GM13977 (cell line): ENCODE results near the gene FAM13A.

ENCODE experiments used
- DNase-seq: peaks from one replicate; pipeline ENCODE4 v3.0.0; 2012; ENCODE audit warnings: low spot score
- in situ Hi-C: fragments of 300-500 bp; cut with MboI; formaldehyde crosslinking; loops from one replicate; pipeline ENCODE4 v1.12.0; 2022; ENCODE audit warnings: low sequenced_read_pairs, low pct_unique_long_range_greater_than_20kb, mixed read lengths, inconsistent platforms; ENCODE audit not compliant: unreplicated experiment
- TF ChIP-seq, protein P1 (sequence below): IDR thresholded peaks from 2 replicates; pipeline ENCODE4 v1.5.1; 2012; ENCODE audit warnings: mild to moderate bottlenecking, control low read depth; ENCODE audit not compliant: insufficient read depth; ENCODE audit errors: extremely low read depth, missing control alignments

The FAM13A gene

DNA sequence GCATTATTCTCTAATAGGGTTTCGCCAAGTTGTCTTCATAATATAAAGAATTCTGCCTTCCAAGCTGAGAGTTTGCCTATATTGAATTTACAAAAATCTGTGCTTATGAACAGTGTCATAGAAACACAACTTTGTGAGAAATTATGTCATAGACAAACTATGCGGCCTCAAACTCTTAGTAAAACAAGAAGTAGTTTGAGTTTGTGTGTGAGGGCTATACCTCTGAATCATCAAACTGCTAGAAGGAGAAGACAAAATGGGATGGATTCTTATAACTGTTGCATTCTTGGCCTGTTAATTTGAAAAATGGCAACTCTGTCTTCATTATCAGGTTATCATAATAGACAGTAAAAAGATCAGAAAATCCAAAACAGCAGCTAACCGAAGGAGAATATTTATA, 313.3 kb downstream of the FAM13A start:
- DNase-seq = no peak
- TF ChIP-seq, protein P1, sequence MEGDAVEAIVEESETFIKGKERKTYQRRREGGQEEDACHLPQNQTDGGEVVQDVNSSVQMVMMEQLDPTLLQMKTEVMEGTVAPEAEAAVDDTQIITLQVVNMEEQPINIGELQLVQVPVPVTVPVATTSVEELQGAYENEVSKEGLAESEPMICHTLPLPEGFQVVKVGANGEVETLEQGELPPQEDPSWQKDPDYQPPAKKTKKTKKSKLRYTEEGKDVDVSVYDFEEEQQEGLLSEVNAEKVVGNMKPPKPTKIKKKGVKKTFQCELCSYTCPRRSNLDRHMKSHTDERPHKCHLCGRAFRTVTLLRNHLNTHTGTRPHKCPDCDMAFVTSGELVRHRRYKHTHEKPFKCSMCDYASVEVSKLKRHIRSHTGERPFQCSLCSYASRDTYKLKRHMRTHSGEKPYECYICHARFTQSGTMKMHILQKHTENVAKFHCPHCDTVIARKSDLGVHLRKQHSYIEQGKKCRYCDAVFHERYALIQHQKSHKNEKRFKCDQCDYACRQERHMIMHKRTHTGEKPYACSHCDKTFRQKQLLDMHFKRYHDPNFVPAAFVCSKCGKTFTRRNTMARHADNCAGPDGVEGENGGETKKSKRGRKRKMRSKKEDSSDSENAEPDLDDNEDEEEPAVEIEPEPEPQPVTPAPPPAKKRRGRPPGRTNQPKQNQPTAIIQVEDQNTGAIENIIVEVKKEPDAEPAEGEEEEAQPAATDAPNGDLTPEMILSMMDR = no peak
- in situ Hi-C loops = no loop called here

- DNase-seq = no peak
These were observed 314.4 kb downstream of the FAM13A start for GRCh38 chr4:88742561-88742960.

GRCh38 chr4:88738180-88738579, 318.8 kb downstream of the FAM13A start:
- in situ Hi-C loops = no loop called here
- no peak for DNase-seq
- TF ChIP-seq, protein P1 = no peak

More at GRCh38 chr4:88742561-88742960, 314.4 kb downstream of the FAM13A start:
- TF ChIP-seq, protein P1 = no peak
- in situ Hi-C loops = no loop called here

GRCh38 chr4:88737307-88737941, 319.6 kb downstream of the FAM13A start:
- TF ChIP-seq, protein P1 = no peak
- DNase-seq = peak; percentile 50
- in situ Hi-C loops = no loop called here

DNA sequence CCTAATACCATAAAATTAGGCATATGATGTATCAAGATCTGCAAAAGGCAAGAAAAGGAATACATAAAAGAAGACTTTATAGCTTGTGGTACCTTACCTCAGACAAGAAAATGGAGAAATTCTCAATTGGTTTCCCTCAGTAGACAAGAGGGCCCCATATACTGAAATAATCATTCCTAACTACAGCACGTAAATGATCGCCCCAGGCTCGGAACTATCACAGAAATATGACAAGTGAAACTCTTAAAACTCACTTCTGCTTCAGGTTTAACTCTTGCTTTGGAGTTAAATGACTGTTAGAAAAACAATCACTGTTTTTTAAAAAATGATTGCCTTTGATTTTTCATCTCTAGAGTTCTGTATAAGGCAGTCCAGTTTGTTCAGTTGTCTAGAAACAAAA, 320.7 kb downstream of the FAM13A start:
- no peak for DNase-seq
- TF ChIP-seq, protein P1 = no peak
- in situ Hi-C loops = no loop called here

DNA sequence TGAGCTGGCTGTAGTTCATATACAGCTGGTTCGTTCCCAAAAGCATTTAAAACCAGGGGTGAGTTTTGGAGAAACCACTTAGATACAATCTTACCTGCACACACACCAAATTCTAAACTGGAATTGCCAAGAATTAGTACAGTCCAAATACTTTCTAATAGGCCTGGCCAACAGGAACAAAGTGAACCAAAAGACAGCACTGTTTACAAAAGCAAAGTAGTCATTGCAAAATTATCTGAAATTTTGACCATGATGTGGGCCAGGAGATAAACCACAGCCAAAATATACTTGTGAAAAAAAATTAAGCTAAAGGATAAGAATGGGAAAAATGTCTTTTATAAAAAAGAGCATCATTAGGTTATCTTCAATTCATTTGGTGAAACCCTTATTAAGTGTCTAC, 321.4 kb downstream of the FAM13A start:
- TF ChIP-seq, protein P1 = no peak
- in situ Hi-C loops = no loop called here
- no peak for DNase-seq
